Brain microvascular endothelial cell (primary cell): ENCODE measurements around the gene PON3.
"Not testable (repeated sequence)": the region's sequence is repeated elsewhere in the genome, so short reads cannot be mapped to it uniquely, and the experiment has no call there.

ENCODE experiments used
- DNase-seq: peaks from one replicate; pipeline ENCODE4 v3.0.0-alpha.2; 2020
- H3K27ac ChIP-seq: fragments of 250-450 bp; sonication (Bioruptor Pico); 2 replicates; pipeline ENCODE4 v1.5.1; 2020; ENCODE audit warnings: mild to moderate bottlenecking, moderate library complexity
- H3K27me3 ChIP-seq: fragments of 250-450 bp; sonication (Bioruptor Pico); replicated peaks from 2 replicates; pipeline ENCODE4 v1.5.1; 2020; ENCODE audit warnings: mild to moderate bottlenecking
- H3K36me3 ChIP-seq: fragments of 250-450 bp; sonication (Bioruptor Pico); replicated peaks from 2 replicates; pipeline ENCODE4 v1.5.1; 2020; ENCODE audit warnings: mild to moderate bottlenecking
- H3K4me3 ChIP-seq: 2 replicates; pipeline ENCODE4 v1.5.1; 2011; ENCODE audit warnings: low read depth, mild to moderate bottlenecking, control low read depth, low read length, moderate library complexity
- in situ Hi-C: cut with HindIII; loops from 2 replicates; pipeline ENCODE4 v1.10.0; 2017; ENCODE audit warnings: low sequenced_read_pairs, low pct_ligation_motif_present
- TF ChIP-seq, protein P1 (sequence below): IDR thresholded peaks from 2 replicates; pipeline ENCODE4 v1.5.1; 2011; ENCODE audit warnings: low read depth, mild to moderate bottlenecking, moderate library complexity, low read length, control low read depth, inconsistent platforms; ENCODE audit errors: missing control alignments

PON3 gene

DNA sequence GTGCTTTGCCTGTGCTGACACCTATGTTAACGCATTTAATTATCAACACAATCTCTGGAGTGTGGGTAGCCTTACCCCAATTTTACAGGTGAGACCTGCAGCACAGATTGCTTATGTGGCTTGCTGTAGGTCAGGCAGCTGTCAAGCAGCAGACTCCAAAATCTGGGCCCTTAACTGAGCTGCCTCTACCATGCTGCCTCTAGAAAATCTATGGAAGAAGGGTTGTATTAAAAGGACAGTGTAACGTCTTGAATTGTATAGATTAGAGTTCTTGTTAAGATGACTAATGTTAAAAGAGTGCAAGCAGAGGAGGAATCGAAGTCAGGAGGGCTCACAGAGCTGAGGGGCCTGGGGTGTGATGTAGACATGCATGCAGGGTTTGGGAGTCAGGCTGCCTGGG lies 1.2 kb upstream of the PON3 start:
- no peaks in the 10 kb centered on the region for H3K36me3 ChIP-seq
- DNase-seq = no peak
- in situ Hi-C loops = no loop called here
- H3K27ac ChIP-seq = no peak overlapping the region
- no peak overlapping the region for H3K4me3 ChIP-seq
- no peaks in the 10 kb centered on the region for H3K27me3 ChIP-seq
- TF ChIP-seq, protein P1, sequence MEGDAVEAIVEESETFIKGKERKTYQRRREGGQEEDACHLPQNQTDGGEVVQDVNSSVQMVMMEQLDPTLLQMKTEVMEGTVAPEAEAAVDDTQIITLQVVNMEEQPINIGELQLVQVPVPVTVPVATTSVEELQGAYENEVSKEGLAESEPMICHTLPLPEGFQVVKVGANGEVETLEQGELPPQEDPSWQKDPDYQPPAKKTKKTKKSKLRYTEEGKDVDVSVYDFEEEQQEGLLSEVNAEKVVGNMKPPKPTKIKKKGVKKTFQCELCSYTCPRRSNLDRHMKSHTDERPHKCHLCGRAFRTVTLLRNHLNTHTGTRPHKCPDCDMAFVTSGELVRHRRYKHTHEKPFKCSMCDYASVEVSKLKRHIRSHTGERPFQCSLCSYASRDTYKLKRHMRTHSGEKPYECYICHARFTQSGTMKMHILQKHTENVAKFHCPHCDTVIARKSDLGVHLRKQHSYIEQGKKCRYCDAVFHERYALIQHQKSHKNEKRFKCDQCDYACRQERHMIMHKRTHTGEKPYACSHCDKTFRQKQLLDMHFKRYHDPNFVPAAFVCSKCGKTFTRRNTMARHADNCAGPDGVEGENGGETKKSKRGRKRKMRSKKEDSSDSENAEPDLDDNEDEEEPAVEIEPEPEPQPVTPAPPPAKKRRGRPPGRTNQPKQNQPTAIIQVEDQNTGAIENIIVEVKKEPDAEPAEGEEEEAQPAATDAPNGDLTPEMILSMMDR = no peak

DNA sequence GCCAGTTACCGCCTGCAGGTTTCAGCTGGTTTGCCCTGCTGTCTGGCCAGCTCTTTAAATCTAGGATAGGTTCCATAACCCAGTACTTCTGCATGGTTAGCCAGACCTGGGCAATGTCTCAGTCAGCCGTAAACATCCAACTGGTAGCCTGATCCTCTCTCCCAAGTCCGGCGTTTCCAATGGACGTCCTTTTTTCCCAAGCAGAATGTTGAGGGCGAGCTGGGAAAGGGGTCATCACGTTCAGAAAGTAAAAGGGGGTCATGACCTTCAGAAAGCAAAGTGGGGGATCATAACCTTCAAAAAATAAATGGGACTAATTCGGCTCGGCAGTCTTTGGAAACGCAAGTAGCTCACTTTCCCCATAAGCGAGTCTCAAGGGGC lies 430 bp downstream of the PON3 start:
- TF ChIP-seq, protein P1 = no peak
- Histone ChIP-seq H3K36me3 (no peaks in the 10 kb centered on the region), H3K27me3 (no peaks in the 10 kb centered on the region), H3K4me3 (no peak overlapping the region), H3K27ac (no peak overlapping the region)
- in situ Hi-C loops = no loop called here
- DNase-seq = no peak

DNA sequence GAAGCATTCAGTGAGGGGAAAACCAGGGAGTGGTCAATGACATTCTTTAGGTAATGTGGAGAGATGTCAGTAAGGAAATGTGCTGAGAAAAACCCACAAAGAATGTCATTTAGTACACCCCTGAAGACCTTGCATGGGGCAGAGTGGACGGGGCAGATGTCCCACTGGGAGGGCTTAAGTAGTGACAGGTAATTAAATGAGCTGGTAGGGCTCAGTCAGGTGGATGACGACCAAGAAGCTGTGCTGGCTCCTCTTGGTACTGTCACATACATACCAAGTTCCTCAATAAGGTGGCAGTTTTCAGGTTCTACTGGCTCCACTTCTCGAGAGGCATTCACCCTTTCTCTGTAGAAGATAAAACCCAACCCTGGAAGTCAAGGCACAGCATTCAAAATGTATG lies 1.8 kb downstream of the PON3 start:
- Histone ChIP-seq H3K4me3 (no peak overlapping the region), H3K27ac (no peak overlapping the region), H3K27me3 (no peaks in the 10 kb centered on the region), H3K36me3 (no peaks in the 10 kb centered on the region)
- TF ChIP-seq, protein P1 = no peak
- in situ Hi-C loops = no loop called here
- DNase-seq = no peak

DNA sequence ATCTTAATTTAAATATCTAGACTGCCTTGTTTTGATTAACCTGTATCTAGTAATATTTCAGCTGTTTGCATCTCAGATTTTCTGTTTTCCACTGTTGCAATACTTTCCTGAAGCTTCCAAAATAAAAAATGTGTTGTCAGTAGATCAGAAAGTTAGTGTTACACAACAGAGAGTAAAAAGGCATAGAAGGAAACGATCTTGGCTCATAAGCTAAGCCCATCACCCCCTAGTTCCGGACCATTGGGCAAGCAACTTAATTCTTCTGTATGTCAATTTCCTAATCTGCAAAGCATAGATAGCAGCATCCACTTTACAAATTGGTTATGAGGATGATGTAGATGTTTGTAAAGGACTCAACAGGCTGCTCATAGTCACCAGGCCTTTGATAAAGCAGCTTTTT lies 4.4 kb downstream of the PON3 start:
- no peak overlapping the region for H3K4me3 ChIP-seq
- no peak for DNase-seq
- no peaks in the 10 kb centered on the region for H3K27me3 ChIP-seq
- TF ChIP-seq, protein P1 = no peak
- H3K36me3 ChIP-seq = no peaks in the 10 kb centered on the region
- H3K27ac ChIP-seq = no peak overlapping the region
- in situ Hi-C loops = no loop called here

DNA sequence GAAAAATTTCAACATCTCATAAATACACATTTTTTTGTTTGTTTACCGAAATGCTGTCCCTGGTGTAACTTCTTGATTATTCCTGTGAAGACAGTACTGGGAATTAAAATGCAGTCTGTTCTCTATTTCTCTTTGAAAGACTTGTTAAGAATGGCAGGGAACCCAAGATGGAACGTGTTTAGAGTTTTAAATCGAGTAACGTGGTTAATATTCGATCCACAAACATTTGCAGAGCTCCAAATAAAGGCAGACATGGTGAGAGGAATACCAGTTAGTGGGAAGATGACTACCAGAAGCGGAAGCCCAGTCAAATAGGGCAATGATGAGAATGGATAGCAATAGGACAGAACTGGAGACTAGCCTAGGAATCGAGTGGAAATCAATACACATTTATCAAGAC lies 6.7 kb downstream of the PON3 start:
- Histone ChIP-seq H3K27ac (no peak overlapping the region), H3K27me3 (no peaks in the 10 kb centered on the region), H3K4me3 (no peak overlapping the region), H3K36me3 (no peaks in the 10 kb centered on the region)
- in situ Hi-C loops = no loop called here
- TF ChIP-seq, protein P1 = no peak
- DNase-seq = no peak

DNA sequence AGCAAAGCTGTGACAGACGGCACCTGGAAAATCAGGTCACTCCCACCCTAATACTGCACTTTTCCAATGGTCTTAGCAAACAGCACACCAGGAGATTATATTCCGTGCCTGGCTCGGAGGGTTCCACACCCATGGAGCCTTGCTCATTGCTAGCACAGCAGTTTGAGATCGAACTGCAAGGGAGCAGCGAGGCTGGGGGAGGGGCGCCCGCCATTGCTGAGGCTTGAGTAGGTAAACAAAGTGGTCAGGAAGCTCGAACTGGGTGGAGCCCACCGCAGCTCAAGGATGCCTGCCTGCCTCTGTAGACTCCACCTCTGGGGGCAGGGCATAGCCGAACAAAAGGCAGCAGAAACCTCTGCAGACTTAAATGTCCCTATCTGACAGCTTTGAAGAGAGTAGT lies 16.7 kb downstream of the PON3 start:
- H3K27ac ChIP-seq, H3K36me3 ChIP-seq, H3K4me3 ChIP-seq, in situ Hi-C loops, DNase-seq, H3K27me3 ChIP-seq: not testable (repeated sequence)
